ENCODE results near the gene TARS2. TPM values are rescaled to one million over a fixed set of nuclear protein-coding genes. Genes with fewer than 3 reads are reported as not detected.

The TARS2 gene
- total and polyA plus RNA-seq, 2 of the 13 experiments (the other 11 are each of a cell fraction or from before 2014, with no cell fraction given) = 21.3 to 22.8 TPM

- TF ChIP-seq SNRNP70 (IDR thresholded peaks at IDR 0.05; ENCODE audit: low read depth, low read length) (no peak), MLLT10 (CRISPR knock-in tag; IDR thresholded peaks at IDR 0.05) (no peak), AGO2 (optimal IDR thresholded peaks at IDR 0.05; ENCODE audit: low read depth, low read length) (peak; percentile 8), SSRP1 (CRISPR knock-in tag; IDR thresholded peaks at IDR 0.05) (no peak), FOXK1 (CRISPR knock-in tag; IDR thresholded peaks at IDR 0.05; ENCODE audit: borderline replicate concordance, low read depth) (no peak), RELA (CRISPR knock-in tag; IDR thresholded peaks at IDR 0.05) (no peak), NAIF1 (CRISPR knock-in tag; IDR thresholded peaks at IDR 0.05; ENCODE audit: borderline replicate concordance) (no peak), ZNF18 (CRISPR knock-in tag; IDR thresholded peaks at IDR 0.05; ENCODE audit: insufficient replicate concordance) (peak; percentile 43), ZNF737 (CRISPR knock-in tag; IDR thresholded peaks at IDR 0.05; ENCODE audit: borderline replicate concordance) (no peak), FOSL1 (CRISPR knock-in tag; IDR thresholded peaks at IDR 0.05; ENCODE audit: borderline replicate concordance) (no peak), NONO (IDR thresholded peaks at IDR 0.05) (no peak), NONO (CRISPR knock-in tag; conservative IDR thresholded peaks at IDR 0.05) (0 out of 2 replicates have a peak, but pooled peaks have one; percentile 24), ETV5 (CRISPR knock-in tag; IDR thresholded peaks at IDR 0.05; ENCODE audit: borderline replicate concordance) (peak; percentile 77; the same call in 1 of the 2 replicates), EHMT2 (IDR thresholded peaks at IDR 0.05; ENCODE audit: borderline replicate concordance, low read depth, low read length) (no peak), TEAD2 (CRISPR knock-in tag; IDR thresholded peaks at IDR 0.05) (no peak), GABPB1 (CRISPR knock-in tag; IDR thresholded peaks at IDR 0.05) (peak; percentile 56), ZNF34 (CRISPR knock-in tag; IDR thresholded peaks at IDR 0.05; ENCODE audit: borderline replicate concordance) (no peak), RBM39 (IDR thresholded peaks at IDR 0.05; ENCODE audit: low read depth, low read length, poor library complexity, severe bottlenecking) (no peak)
- TF ChIP-seq, protein P1, sequence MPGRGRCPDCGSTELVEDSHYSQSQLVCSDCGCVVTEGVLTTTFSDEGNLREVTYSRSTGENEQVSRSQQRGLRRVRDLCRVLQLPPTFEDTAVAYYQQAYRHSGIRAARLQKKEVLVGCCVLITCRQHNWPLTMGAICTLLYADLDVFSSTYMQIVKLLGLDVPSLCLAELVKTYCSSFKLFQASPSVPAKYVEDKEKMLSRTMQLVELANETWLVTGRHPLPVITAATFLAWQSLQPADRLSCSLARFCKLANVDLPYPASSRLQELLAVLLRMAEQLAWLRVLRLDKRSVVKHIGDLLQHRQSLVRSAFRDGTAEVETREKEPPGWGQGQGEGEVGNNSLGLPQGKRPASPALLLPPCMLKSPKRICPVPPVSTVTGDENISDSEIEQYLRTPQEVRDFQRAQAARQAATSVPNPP (CRISPR knock-in tag; IDR thresholded peaks at IDR 0.05) = no peak
- TF ChIP-seq, protein P2, sequence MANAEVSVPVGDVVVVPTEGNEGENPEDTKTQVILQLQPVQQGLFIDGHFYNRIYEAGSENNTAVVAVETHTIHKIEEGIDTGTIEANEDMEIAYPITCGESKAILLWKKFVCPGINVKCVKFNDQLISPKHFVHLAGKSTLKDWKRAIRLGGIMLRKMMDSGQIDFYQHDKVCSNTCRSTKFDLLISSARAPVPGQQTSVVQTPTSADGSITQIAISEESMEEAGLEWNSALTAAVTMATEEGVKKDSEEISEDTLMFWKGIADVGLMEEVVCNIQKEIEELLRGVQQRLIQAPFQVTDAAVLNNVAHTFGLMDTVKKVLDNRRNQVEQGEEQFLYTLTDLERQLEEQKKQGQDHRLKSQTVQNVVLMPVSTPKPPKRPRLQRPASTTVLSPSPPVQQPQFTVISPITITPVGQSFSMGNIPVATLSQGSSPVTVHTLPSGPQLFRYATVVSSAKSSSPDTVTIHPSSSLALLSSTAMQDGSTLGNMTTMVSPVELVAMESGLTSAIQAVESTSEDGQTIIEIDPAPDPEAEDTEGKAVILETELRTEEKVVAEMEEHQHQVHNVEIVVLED (CRISPR knock-in tag; IDR thresholded peaks at IDR 0.05; ENCODE audit: borderline replicate concordance) = no peak
- TF ChIP-seq, protein P3, sequence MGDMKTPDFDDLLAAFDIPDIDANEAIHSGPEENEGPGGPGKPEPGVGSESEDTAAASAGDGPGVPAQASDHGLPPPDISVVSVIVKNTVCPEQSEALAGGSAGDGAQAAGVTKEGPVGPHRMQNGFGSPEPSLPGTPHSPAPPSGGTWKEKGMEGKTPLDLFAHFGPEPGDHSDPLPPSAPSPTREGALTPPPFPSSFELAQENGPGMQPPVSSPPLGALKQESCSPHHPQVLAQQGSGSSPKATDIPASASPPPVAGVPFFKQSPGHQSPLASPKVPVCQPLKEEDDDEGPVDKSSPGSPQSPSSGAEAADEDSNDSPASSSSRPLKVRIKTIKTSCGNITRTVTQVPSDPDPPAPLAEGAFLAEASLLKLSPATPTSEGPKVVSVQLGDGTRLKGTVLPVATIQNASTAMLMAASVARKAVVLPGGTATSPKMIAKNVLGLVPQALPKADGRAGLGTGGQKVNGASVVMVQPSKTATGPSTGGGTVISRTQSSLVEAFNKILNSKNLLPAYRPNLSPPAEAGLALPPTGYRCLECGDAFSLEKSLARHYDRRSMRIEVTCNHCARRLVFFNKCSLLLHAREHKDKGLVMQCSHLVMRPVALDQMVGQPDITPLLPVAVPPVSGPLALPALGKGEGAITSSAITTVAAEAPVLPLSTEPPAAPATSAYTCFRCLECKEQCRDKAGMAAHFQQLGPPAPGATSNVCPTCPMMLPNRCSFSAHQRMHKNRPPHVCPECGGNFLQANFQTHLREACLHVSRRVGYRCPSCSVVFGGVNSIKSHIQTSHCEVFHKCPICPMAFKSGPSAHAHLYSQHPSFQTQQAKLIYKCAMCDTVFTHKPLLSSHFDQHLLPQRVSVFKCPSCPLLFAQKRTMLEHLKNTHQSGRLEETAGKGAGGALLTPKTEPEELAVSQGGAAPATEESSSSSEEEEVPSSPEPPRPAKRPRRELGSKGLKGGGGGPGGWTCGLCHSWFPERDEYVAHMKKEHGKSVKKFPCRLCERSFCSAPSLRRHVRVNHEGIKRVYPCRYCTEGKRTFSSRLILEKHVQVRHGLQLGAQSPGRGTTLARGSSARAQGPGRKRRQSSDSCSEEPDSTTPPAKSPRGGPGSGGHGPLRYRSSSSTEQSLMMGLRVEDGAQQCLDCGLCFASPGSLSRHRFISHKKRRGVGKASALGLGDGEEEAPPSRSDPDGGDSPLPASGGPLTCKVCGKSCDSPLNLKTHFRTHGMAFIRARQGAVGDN (CRISPR knock-in tag; IDR thresholded peaks at IDR 0.05) = peak; percentile 88
Observed at GRCh38 chr1:150552128-150552910, 65.1 kb downstream of the TARS2 start (continued).
